ENCODE data around the gene C11orf16. TPM values are rescaled to one million over a fixed set of nuclear protein-coding genes. Genes with fewer than 3 reads are reported as not detected.

Gene C11orf16
- total and polyA plus RNA-seq, 4 donors: not detected

DNA sequence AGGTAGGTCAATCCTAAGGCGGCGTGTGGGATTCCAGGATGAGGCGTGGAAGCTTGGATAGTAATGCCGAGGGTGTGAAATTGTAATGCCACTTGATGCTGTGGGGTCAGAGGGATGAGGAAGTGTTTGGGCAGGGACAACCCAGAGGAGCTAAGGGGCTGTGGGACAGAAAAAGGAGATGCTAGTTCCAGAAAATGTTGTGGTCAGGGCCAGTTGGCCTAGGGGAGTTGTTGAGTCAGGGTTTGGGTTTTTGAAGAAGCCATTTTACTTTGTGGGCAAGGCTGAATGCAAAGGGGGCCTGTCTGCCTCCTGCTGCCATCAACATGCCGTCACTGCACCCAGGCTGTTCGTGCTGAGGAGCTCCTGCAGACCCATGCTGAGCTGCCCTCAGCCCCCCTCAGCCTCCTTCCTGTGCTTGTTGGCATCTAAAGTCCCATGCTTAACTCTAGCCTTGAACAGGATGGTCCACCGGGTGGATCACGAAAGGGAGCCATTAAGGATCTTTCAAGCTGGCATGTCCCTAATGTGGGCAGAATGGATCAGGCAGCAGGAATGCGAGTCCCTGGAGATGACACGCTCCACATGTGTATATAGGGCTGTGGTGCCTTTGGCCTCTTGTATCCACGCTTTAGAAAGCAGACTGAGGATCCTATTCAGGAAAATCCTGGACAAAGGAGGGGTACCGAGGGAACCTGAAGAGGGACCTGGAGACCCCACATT lies 2.1 kb downstream of the C11orf16 start:
- Histone ChIP-seq H3K9me3 (ENCODE audit: control insufficient read depth in 4 of 4, low read length in 3 of 4) (no peaks in the 10 kb centered on the region), H3K27me3 (ENCODE audit: control insufficient read depth in 4 of 4, insufficient read depth in 4 of 4, low read length in 3 of 4) (no peaks in the 10 kb centered on the region), H3K27ac (ENCODE audit: low read depth in 1 of 2, low read length in 2 of 2) (no peak overlapping the region), H3K36me3 (ENCODE audit: control insufficient read depth in 4 of 4, insufficient read depth in 3 of 4, low read depth in 1 of 4, low read length in 3 of 4) (no peaks in the 10 kb centered on the region), H3K9ac (ENCODE audit: low read depth in 1 of 2, low read length in 2 of 2) (no peak overlapping the region), H3K4me1 (ENCODE audit: control insufficient read depth in 4 of 4, insufficient read depth in 4 of 4, low read length in 3 of 4) (no peaks in the 10 kb centered on the region), H3K4me3 (ENCODE audit: low read depth in 1 of 3, low read length in 3 of 3) (no peak overlapping the region)
- TF ChIP-seq EGR1 (IDR thresholded peaks at IDR 0.05; ENCODE audit: low read depth in 2 of 2) (no peak), NR2F2 (IDR thresholded peaks at IDR 0.05) (no peak)
- TF ChIP-seq, protein P1, sequence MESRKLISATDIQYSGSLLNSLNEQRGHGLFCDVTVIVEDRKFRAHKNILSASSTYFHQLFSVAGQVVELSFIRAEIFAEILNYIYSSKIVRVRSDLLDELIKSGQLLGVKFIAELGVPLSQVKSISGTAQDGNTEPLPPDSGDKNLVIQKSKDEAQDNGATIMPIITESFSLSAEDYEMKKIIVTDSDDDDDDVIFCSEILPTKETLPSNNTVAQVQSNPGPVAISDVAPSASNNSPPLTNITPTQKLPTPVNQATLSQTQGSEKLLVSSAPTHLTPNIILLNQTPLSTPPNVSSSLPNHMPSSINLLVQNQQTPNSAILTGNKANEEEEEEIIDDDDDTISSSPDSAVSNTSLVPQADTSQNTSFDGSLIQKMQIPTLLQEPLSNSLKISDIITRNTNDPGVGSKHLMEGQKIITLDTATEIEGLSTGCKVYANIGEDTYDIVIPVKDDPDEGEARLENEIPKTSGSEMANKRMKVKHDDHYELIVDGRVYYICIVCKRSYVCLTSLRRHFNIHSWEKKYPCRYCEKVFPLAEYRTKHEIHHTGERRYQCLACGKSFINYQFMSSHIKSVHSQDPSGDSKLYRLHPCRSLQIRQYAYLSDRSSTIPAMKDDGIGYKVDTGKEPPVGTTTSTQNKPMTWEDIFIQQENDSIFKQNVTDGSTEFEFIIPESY (IDR thresholded peaks at IDR 0.05): no peak
- WGBS: 96% methylated on average over 12 of the region's 12 CpGs
- no peak for DNase-seq (ENCODE audit: low spot score)

GRCh38 chr11:8928981-8929615 lies 3.6 kb downstream of the C11orf16 start:
- H3K9ac ChIP-seq (ENCODE audit: low read depth in 1 of 2, low read length in 2 of 2): no peak overlapping the region
- H3K27me3 ChIP-seq (ENCODE audit: control insufficient read depth in 4 of 4, insufficient read depth in 4 of 4, low read length in 3 of 4): no peaks in the 10 kb centered on the region
- peaks cover 0 to 2% (median 0%) of the 10 kb centered on the region in 4 donors for H3K36me3 ChIP-seq (ENCODE audit: control insufficient read depth in 4 of 4, insufficient read depth in 3 of 4, low read depth in 1 of 4, low read length in 3 of 4)
- H3K27ac ChIP-seq (ENCODE audit: low read depth in 1 of 2, low read length in 2 of 2): no peak overlapping the region
- TF ChIP-seq, protein P1 (IDR thresholded peaks at IDR 0.05): no peak
- no peak overlapping the region for H3K4me3 ChIP-seq (ENCODE audit: low read depth in 1 of 3, low read length in 3 of 3)
- H3K9me3 ChIP-seq (ENCODE audit: control insufficient read depth in 4 of 4, low read length in 3 of 4): no peaks in the 10 kb centered on the region
- 94% methylated on average over 9 of the region's 9 CpGs for WGBS
- H3K4me1 ChIP-seq (ENCODE audit: control insufficient read depth in 4 of 4, insufficient read depth in 4 of 4, low read length in 3 of 4): no peaks in the 10 kb centered on the region
- no peak for DNase-seq (ENCODE audit: low spot score)

DNA sequence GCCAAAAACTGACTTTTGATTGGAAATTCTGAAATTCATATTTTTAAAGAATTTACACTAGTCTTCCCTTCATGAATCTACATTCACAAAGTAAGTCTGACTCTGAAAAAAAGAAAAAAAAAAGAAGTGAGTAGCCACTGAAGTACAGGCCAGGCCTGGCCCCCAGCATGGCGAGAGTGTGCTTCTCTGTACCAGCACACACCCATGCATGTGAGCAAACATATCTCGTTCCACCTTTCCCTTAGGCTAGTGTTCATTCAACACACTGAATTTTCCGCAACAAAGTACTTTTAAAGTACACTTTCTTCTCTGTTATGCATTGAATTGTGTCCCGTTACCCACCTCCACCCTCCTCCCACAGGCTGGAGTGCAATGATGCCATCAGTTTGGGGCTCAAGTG lies 4.5 kb downstream of the C11orf16 start:
- no peaks in the 10 kb centered on the region for H3K4me1 ChIP-seq (ENCODE audit: control insufficient read depth in 4 of 4, insufficient read depth in 4 of 4, low read length in 3 of 4)
- 96% methylated on average over 4 of the region's 4 CpGs for WGBS
- no peak overlapping the region for H3K9ac ChIP-seq (ENCODE audit: low read depth in 1 of 2, low read length in 2 of 2)
- no peak overlapping the region for H3K4me3 ChIP-seq (ENCODE audit: low read depth in 1 of 3, low read length in 3 of 3)
- no peaks in the 10 kb centered on the region for H3K27me3 ChIP-seq (ENCODE audit: control insufficient read depth in 4 of 4, insufficient read depth in 4 of 4, low read length in 3 of 4)
- no peak for TF ChIP-seq FOXA1 (IDR thresholded peaks at IDR 0.05)
- no peak overlapping the region for H3K27ac ChIP-seq (ENCODE audit: low read depth in 1 of 2, low read length in 2 of 2)
- H3K9me3 ChIP-seq (ENCODE audit: control insufficient read depth in 4 of 4, low read length in 3 of 4): no peaks in the 10 kb centered on the region
- no peak for DNase-seq (ENCODE audit: low spot score)
- H3K36me3 ChIP-seq (ENCODE audit: control insufficient read depth in 4 of 4, insufficient read depth in 3 of 4, low read depth in 1 of 4, low read length in 3 of 4): peaks cover 0 to 2% (median 0%) of the 10 kb centered on the region in 4 donors

DNA sequence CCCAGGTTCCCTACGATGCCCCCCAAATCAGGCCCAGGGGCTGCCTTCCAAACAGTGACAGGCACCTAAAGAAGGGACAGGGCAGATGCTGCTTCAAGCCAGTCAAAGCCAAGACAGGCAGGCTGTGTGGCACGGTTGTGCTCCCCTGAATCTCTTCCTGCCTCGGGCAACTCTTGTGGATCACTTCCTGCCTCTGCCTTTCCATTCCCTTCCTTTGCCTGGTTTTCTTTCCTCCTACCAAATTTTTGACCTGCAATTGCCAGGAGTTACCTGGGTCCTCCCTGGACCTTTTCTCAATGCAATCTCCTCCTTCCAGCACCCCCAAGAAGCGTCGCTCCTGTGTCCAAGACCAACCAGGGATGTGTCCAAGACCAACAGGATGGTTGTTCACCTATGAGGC lies 5.5 kb downstream of the C11orf16 start:
- Histone ChIP-seq H3K27ac (ENCODE audit: low read depth in 1 of 2, low read length in 2 of 2) (no peak overlapping the region), H3K9ac (ENCODE audit: low read depth in 1 of 2, low read length in 2 of 2) (no peak overlapping the region), H3K4me1 (ENCODE audit: control insufficient read depth in 4 of 4, insufficient read depth in 4 of 4, low read length in 3 of 4) (no peaks in the 10 kb centered on the region), H3K27me3 (ENCODE audit: control insufficient read depth in 4 of 4, insufficient read depth in 4 of 4, low read length in 3 of 4) (no peaks in the 10 kb centered on the region), H3K4me3 (ENCODE audit: low read depth in 1 of 3, low read length in 3 of 3) (no peak overlapping the region), H3K36me3 (ENCODE audit: control insufficient read depth in 4 of 4, insufficient read depth in 3 of 4, low read depth in 1 of 4, low read length in 3 of 4) (peaks cover 0 to 5% (median 2%) of the 10 kb centered on the region in 4 donors), H3K9me3 (ENCODE audit: control insufficient read depth in 4 of 4, low read length in 3 of 4) (no peaks in the 10 kb centered on the region)
- WGBS: 90% methylated on average over 5 of the region's 5 CpGs
- no peak for DNase-seq (ENCODE audit: low spot score)
- TF ChIP-seq YY1 (IDR thresholded peaks at IDR 0.05) (no peak), TAF1 (conservative IDR thresholded peaks at IDR 0.05) (no peak)
- TF ChIP-seq, protein P2, sequence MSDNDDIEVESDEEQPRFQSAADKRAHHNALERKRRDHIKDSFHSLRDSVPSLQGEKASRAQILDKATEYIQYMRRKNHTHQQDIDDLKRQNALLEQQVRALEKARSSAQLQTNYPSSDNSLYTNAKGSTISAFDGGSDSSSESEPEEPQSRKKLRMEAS (IDR thresholded peaks at IDR 0.05): no peak
